ENCODE measurements around the gene FAM50B. TPM values are rescaled to one million over a fixed set of nuclear protein-coding genes. Genes with fewer than 3 reads are reported as not detected.

FAM50B gene
- total RNA-seq, 1 donor from 2014 or later = 0.70 TPM

DNA sequence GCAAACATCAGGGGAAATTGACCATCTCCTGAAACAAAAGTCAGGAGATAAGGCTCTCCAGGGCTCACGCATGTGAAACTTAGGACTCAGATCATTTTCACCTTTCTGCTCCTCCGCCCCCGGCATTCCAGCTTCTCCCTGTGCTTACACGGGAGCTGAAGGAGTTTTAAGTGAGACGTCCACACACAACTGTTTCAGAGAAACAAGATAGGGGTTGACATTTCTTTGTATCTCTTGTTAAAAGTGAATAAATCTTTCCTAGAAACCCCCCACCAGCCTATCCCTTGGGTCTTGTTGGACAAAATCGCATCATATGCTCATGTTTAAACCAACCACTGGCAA is 46.1 kb downstream of the FAM50B start:
- peaks cover 8% of the 10 kb centered on the region for H3K4me1 Mint-ChIP-seq (ENCODE audit: unreplicated experiment)
- H3K9me3 Mint-ChIP-seq (ENCODE audit: unreplicated experiment) = no peaks in the 10 kb centered on the region
- H3K4me3 Mint-ChIP-seq (ENCODE audit: unreplicated experiment) = no peak overlapping the region
- no peaks in the 10 kb centered on the region for H3K27me3 Mint-ChIP-seq (ENCODE audit: unreplicated experiment)
- DNase-seq (ENCODE audit: extremely low spot score, unreplicated experiment) = no peak
- TF ChIP-seq, protein P1, sequence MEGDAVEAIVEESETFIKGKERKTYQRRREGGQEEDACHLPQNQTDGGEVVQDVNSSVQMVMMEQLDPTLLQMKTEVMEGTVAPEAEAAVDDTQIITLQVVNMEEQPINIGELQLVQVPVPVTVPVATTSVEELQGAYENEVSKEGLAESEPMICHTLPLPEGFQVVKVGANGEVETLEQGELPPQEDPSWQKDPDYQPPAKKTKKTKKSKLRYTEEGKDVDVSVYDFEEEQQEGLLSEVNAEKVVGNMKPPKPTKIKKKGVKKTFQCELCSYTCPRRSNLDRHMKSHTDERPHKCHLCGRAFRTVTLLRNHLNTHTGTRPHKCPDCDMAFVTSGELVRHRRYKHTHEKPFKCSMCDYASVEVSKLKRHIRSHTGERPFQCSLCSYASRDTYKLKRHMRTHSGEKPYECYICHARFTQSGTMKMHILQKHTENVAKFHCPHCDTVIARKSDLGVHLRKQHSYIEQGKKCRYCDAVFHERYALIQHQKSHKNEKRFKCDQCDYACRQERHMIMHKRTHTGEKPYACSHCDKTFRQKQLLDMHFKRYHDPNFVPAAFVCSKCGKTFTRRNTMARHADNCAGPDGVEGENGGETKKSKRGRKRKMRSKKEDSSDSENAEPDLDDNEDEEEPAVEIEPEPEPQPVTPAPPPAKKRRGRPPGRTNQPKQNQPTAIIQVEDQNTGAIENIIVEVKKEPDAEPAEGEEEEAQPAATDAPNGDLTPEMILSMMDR (IDR thresholded peaks at IDR 0.05) = no peak
- no peak overlapping the region for H3K27ac Mint-ChIP-seq (ENCODE audit: unreplicated experiment)
- H3K36me3 Mint-ChIP-seq (ENCODE audit: unreplicated experiment) = no peaks in the 10 kb centered on the region

DNA sequence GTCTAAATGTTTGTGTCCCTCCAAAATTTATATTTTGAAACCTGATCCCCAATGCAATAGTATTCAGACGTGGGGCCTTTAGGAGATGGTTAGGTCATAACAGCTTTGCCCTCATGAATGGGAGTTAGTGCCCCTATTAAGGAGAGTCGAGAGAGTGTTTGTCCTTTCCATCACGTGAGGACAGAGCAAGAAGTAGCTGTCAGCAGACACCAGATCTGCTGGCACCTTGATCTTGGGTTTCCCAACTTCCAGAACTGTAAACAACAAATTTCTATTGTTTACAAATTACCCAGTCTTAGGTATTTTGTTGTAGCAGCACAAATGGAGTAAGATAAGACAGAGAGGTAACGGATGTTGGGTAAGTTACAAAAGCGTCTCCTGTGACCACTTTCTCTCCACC is 46.6 kb downstream of the FAM50B start:
- no peak overlapping the region for H3K27ac Mint-ChIP-seq (ENCODE audit: unreplicated experiment)
- no peaks in the 10 kb centered on the region for H3K36me3 Mint-ChIP-seq (ENCODE audit: unreplicated experiment)
- no peak overlapping the region for H3K4me3 Mint-ChIP-seq (ENCODE audit: unreplicated experiment)
- H3K9me3 Mint-ChIP-seq (ENCODE audit: unreplicated experiment) = no peaks in the 10 kb centered on the region
- TF ChIP-seq, protein P1 (IDR thresholded peaks at IDR 0.05) = no peak
- H3K4me1 Mint-ChIP-seq (ENCODE audit: unreplicated experiment) = peaks cover 8% of the 10 kb centered on the region
- DNase-seq (ENCODE audit: extremely low spot score, unreplicated experiment) = no peak
- no peaks in the 10 kb centered on the region for H3K27me3 Mint-ChIP-seq (ENCODE audit: unreplicated experiment)

DNA sequence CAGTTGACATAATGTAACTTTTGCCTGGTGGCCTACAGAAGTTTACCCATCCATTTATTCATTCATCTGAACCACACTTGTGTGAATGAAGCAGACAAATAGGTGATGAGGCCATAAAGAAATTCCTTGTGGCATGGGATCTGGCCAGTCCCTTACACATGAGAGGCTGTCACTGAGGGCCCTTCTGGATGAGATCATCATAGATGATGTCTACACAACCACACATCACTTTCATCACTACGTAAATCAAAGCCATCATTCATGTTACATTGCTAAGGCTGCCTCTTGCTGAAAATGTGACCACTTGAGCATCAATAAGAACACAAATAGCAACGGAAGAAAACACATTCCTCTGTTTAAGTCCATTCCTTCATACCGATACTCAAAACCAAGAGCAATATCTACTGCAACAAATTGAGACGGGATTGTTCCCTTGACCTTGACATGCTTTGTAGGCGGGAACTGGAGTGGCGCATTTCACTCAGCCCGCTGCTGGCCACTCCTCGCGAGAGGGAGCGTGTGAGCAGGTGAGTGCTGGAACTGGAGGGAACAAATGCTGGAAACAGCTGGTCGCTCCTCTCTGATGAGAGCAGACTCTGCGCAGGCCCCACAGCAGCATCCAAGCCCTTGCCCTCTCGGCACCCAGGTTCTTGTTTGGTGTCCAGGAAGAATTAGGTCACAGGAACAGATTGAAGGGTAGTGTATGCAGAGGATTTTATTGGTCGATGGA is 49.3 kb downstream of the FAM50B start:
- Mint-ChIP-seq H3K27ac (ENCODE audit: unreplicated experiment) (no peak overlapping the region), H3K4me3 (ENCODE audit: unreplicated experiment) (no peak overlapping the region), H3K9me3 (ENCODE audit: unreplicated experiment) (no peaks in the 10 kb centered on the region), H3K27me3 (ENCODE audit: unreplicated experiment) (no peaks in the 10 kb centered on the region), H3K36me3 (ENCODE audit: unreplicated experiment) (no peaks in the 10 kb centered on the region), H3K4me1 (ENCODE audit: unreplicated experiment) (peaks cover 4% of the 10 kb centered on the region)
- no peak for DNase-seq (ENCODE audit: extremely low spot score, unreplicated experiment)
- TF ChIP-seq, protein P1 (IDR thresholded peaks at IDR 0.05) = no peak

DNA sequence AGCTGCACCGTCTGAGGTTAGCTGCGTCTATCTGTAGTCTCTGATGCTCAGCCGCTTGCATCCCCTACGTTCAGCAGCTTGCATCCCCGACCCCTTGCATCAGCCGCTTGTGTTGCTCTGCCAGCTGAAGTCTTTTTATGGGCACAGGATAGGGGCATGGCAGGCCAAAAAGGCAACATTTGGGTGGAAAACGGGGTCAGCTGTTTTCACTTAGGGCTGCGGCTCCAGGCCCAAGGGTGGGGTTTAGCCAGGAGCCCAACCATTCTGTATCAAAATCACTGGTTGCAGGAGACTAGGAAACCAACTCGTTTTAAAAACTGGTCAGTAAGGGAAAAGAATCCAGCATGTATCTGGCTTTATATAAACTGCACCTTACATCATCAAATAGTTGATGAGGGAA is 49.9 kb downstream of the FAM50B start:
- TF ChIP-seq, protein P1 (IDR thresholded peaks at IDR 0.05) = no peak
- DNase-seq (ENCODE audit: extremely low spot score, unreplicated experiment) = no peak
- no peaks in the 10 kb centered on the region for H3K9me3 Mint-ChIP-seq (ENCODE audit: unreplicated experiment)
- no peak overlapping the region for H3K4me3 Mint-ChIP-seq (ENCODE audit: unreplicated experiment)
- peaks cover 4% of the 10 kb centered on the region for H3K4me1 Mint-ChIP-seq (ENCODE audit: unreplicated experiment)
- no peak overlapping the region for H3K27ac Mint-ChIP-seq (ENCODE audit: unreplicated experiment)
- no peaks in the 10 kb centered on the region for H3K27me3 Mint-ChIP-seq (ENCODE audit: unreplicated experiment)
- no peaks in the 10 kb centered on the region for H3K36me3 Mint-ChIP-seq (ENCODE audit: unreplicated experiment)

DNA sequence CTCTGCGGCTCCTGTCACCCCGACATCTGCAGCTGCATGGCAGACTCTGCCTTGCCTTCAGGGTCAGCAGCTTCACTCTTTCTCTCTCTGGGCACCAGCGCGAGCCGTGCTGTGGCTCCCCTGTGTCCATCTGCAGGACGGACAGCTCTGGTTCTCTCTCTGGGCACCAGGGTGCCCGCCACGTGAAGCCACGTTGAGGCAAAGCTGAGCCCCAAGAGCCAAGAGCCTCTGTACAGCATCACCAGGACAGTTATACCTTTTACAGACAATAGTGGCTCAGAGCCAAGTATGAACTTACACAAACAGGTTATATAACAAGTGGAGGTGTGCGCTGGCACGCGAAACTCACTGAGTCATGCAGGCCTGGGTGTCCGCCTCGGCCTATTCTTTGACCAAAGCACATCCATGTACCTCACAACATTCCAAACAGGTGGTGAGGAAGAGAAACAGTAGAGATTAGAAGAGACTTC is 50.8 kb downstream of the FAM50B start:
- H3K4me3 Mint-ChIP-seq (ENCODE audit: unreplicated experiment) = no peak overlapping the region
- H3K27me3 Mint-ChIP-seq (ENCODE audit: unreplicated experiment) = no peaks in the 10 kb centered on the region
- DNase-seq (ENCODE audit: extremely low spot score, unreplicated experiment) = no peak
- TF ChIP-seq, protein P1 (IDR thresholded peaks at IDR 0.05) = no peak
- no peaks in the 10 kb centered on the region for H3K9me3 Mint-ChIP-seq (ENCODE audit: unreplicated experiment)
- H3K36me3 Mint-ChIP-seq (ENCODE audit: unreplicated experiment) = no peaks in the 10 kb centered on the region
- peaks cover 4% of the 10 kb centered on the region for H3K4me1 Mint-ChIP-seq (ENCODE audit: unreplicated experiment)
- no peak overlapping the region for H3K27ac Mint-ChIP-seq (ENCODE audit: unreplicated experiment)

Other genes with a start within 250 kb of the FAM50B start
- 129 and 131 TPM in 2 replicates for gene PXDC1, start 97.7 kb upstream of the FAM50B start, total RNA-seq
- gene FAM217A, start 229.8 kb downstream of the FAM50B start, total RNA-seq = not detected in 2 replicates

Measured in osteocyte (in vitro differentiated cells).